Activated CD8-positive, alpha-beta T cell treated with anti-CD3 and anti-CD28 coated beads for 36 hours (primary cell): ENCODE data around the gene TTLL13. TPM values are rescaled to one million over a fixed set of nuclear protein-coding genes. Genes with fewer than 3 reads are reported as not detected.
"Not testable (repeated sequence)": the region's sequence is repeated elsewhere in the genome, so short reads cannot be mapped to it uniquely, and the experiment has no call there.

ENCODE experiments used
- ATAC-seq: fragments of 200-7000 bp; cut with Tn5 transposase; one replicate; pipeline ENCODE4 v1.10.0; 2021; ENCODE audit warnings: mild to moderate bottlenecking, moderate library complexity
- CTCF ChIA-PET: fragments of 350-600 bp; sonication (Branson Sonifier 250); formaldehyde crosslinking; loops from one replicate; lab custom pipeline; 2021; ENCODE audit warnings: antibody characterized with exemption; lab: Charles Lee
- POLR2A ChIA-PET: fragments of 350-600 bp; sonication (Branson Sonifier 250); formaldehyde crosslinking; loops from one replicate; lab custom pipeline; 2021; ENCODE audit warnings: antibody characterized with exemption; lab: Charles Lee
- DNase-seq: peaks from one replicate; pipeline ENCODE4 v3.0.0-alpha.2; 2020
- H3K27ac Mint-ChIP-seq: one replicate; pipeline ENCODE4 v1.8.0; 2021; ENCODE audit warnings: mild to moderate bottlenecking, mixed read lengths
- H3K27me3 Mint-ChIP-seq: one replicate; pipeline ENCODE4 v1.8.0; 2021; ENCODE audit warnings: mixed read lengths
- H3K36me3 Mint-ChIP-seq: one replicate; pipeline ENCODE4 v1.8.0; 2021; ENCODE audit warnings: low read depth, mixed read lengths
- H3K4me1 Mint-ChIP-seq: one replicate; pipeline ENCODE4 v1.8.0; 2021; ENCODE audit warnings: low read depth, mixed read lengths
- H3K4me3 Mint-ChIP-seq: one replicate; pipeline ENCODE4 v1.8.0; 2021; ENCODE audit warnings: mild to moderate bottlenecking, moderate library complexity, mixed read lengths
- H3K9me3 Mint-ChIP-seq: one replicate; pipeline ENCODE4 v1.8.0; 2021; ENCODE audit warnings: mixed read lengths
- intact Hi-C: fragments of 100-400 bp; cut with micrococcal nuclease; formaldehyde crosslinking; loops from one replicate; pipeline ENCODE4 v1.10.0; 2022
- total RNA-seq, 2 experiments: library from RNA; stranded (reverse); gene quantifications; one replicate each; pipeline ENCODE4 v1.2.3, GENCODE V29; 2021
- TF ChIP-seq, protein P1 (sequence below): fragments of 200-600 bp; IDR thresholded peaks from one replicate; pipeline ENCODE4 v1.8.0; 2022; ENCODE audit warnings: antibody characterized with exemption, mild to moderate bottlenecking

Gene TTLL13
- total RNA-seq, 2 experiments from 2014 or later, result 0.20 to 1.1 TPM

DNA sequence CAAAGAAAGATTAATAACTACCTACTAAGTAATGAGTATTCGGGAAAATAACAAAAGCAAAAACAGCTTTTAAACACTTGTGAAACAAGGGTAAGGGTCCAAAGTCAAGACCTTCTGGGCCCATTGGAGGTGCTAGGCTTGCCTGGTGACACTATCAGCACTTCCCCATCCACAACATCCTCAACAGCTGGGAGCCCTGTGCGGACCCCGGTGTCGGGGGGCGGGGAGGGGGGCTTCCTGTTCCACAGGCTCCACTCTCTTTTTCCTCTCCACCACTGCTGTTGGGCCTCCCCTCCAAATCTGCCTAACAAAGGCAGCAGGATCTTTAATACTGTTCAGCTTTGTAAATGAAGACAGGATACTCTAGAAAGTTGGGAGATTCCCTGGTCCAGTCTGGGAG lies 37.7 kb downstream of the TTLL13 start:
- DNase-seq (no peak), ATAC-seq (no peak)
- H3K4me3 Mint-ChIP-seq, result no peak overlapping the region
- no peak overlapping the region for H3K27ac Mint-ChIP-seq
- CTCF ChIA-PET, result interaction anchor here (1.1 to 3.5 kb wide), 6 partner anchors 11 to 162 kb away, joined by 3 to 16 read pairs (median 4); partner anchors contain the start of gene TTLL13
- no peaks in the 10 kb centered on the region for H3K4me1 Mint-ChIP-seq
- no peaks in the 10 kb centered on the region for H3K9me3 Mint-ChIP-seq
- POLR2A ChIA-PET, result interaction anchor here (0.6 to 1.2 kb wide), 2 partner anchors 18 to 53 kb away, joined by 3 read pairs; partner anchors contain the start of genes CIB1 and GDPGP1
- intact Hi-C loops, result no loop called here
- H3K36me3 Mint-ChIP-seq, result no peaks in the 10 kb centered on the region
- TF ChIP-seq, protein P1, sequence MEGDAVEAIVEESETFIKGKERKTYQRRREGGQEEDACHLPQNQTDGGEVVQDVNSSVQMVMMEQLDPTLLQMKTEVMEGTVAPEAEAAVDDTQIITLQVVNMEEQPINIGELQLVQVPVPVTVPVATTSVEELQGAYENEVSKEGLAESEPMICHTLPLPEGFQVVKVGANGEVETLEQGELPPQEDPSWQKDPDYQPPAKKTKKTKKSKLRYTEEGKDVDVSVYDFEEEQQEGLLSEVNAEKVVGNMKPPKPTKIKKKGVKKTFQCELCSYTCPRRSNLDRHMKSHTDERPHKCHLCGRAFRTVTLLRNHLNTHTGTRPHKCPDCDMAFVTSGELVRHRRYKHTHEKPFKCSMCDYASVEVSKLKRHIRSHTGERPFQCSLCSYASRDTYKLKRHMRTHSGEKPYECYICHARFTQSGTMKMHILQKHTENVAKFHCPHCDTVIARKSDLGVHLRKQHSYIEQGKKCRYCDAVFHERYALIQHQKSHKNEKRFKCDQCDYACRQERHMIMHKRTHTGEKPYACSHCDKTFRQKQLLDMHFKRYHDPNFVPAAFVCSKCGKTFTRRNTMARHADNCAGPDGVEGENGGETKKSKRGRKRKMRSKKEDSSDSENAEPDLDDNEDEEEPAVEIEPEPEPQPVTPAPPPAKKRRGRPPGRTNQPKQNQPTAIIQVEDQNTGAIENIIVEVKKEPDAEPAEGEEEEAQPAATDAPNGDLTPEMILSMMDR, result no peak
- H3K27me3 Mint-ChIP-seq, result no peaks in the 10 kb centered on the region

DNA sequence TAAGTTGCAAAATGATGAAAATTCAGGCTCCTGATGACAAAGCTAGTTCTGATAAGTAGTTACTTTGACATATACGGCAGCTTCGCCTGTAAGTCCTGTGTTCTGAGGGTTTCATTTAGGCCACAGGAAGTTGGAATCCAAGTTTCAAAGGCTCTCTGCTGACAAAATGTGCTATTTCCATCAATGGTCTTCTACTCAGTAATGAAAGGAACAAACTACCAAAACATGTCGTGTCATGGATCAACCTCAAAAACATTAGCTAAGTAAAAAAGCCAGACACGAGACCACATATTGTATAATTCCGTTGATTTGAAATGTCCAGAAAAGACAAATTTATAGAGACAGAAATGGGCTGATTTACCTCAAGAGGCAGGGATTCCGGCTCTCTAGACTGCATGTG lies 38.6 kb downstream of the TTLL13 start:
- POLR2A ChIA-PET, result interaction anchor here (1.2 kb wide), 1 partner anchor 54 kb away, joined by 3 read pairs; the partner anchor contains the start of genes CIB1 and GDPGP1
- H3K4me1 Mint-ChIP-seq, result no peaks in the 10 kb centered on the region
- CTCF ChIA-PET, result interaction anchor here (1.4 to 3.5 kb wide), 3 partner anchors 13 to 39 kb away, joined by 3 to 16 read pairs (median 4); partner anchors contain the start of gene TTLL13
- no peak overlapping the region for H3K27ac Mint-ChIP-seq
- no peaks in the 10 kb centered on the region for H3K9me3 Mint-ChIP-seq
- H3K4me3 Mint-ChIP-seq, result no peak overlapping the region
- intact Hi-C loops, result no loop called here
- TF ChIP-seq, protein P1, result no peak
- no peaks in the 10 kb centered on the region for H3K27me3 Mint-ChIP-seq
- no peaks in the 10 kb centered on the region for H3K36me3 Mint-ChIP-seq
- DNase-seq, result no peak
- ATAC-seq, result no peak

DNA sequence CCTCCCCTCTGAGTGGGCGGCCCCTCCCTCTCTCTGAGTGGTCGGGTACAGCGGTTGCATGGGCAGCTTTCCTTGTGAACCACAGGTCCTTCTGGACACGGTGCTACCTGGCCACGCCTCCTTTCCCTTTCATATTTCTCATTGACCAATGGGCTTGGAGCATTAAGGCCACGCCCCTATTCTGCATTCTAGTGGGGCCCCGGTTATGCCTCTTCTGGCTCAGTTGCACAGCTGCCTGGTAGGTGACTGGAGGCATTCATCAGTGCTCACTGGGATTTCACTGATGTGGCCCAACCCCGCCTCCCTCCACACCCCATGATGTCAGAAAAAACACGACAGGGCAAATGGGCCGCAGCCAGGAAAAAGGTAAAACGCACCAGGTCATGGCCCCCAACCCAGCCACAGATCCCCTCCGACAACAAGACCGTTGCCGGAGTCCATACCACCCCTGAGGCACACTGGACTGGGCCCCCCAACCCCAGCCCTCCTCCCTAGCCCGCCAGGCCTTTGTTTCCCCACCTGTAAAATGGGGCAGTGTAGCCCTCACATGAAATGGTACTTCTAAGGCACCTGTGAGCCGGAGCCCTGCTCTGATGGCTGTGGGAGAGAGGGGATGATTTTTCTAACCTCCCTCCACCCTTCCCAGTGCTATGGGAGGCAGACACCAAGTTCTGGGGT lies 42.5 kb downstream of the TTLL13 start:
- intact Hi-C loops, result no loop called here
- ATAC-seq, result no peak
- ChIA-PET CTCF (interaction anchor here (0.7 to 4.0 kb wide), 3 partner anchors 12 to 134 kb away, joined by 3 to 79 read pairs (median 4); no protein-coding TSS in a partner anchor), POLR2A (no interaction called here)
- Mint-ChIP-seq H3K27ac (no peak overlapping the region), H3K4me3 (no peak overlapping the region), H3K36me3 (no peaks in the 10 kb centered on the region), H3K9me3 (no peaks in the 10 kb centered on the region), H3K4me1 (peaks cover 3% of the 10 kb centered on the region), H3K27me3 (peaks cover 4% of the 10 kb centered on the region)
- peak; percentile 52 for DNase-seq
- TF ChIP-seq, protein P1, result no peak

DNA sequence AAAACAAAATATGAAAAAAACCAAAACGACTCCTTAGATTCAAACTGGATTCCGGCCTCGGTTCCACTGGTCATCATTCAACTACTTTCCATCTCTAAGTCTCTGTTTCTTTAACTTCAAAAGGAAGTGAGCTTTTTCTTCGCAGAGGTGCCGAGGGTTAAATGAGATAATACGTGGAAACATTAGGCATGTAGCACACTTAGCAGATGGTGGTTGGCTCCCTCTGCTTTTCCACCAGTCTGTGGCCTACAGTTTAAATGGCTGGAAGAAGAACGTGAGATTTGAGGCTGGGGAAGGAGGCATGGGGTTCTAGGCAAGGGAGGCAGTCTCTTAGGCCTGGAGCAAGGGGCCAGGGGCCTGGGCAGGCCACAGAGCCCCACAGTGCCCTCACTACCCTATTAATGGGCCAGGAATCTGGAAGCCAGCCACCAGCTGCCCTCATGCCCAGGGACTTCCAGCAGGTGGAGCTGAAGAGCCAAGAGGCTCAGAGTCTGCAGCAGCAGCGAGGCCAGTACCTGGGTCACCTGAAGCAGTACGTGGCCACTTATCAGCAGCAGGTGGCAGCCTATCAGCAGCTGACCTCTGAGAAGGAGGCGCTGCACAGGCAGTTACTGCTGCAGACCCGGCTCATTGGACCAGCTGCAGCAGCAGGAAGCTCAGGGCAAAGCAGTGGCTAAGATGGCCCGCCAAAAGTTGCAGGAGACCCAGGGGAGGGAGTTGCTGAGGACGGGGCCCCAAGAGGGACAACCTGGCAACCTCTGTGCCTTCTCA lies 43.9 kb downstream of the TTLL13 start:
- CTCF ChIA-PET, result interaction anchor here (0.7 to 4.0 kb wide), 39 partner anchors 8 to 639 kb away, joined by 3 to 79 read pairs (median 4); partner anchors contain the start of genes HDDC3, IQGAP1 and ZNF774
- peak; percentile 77 for ATAC-seq
- H3K36me3 Mint-ChIP-seq, H3K27me3 Mint-ChIP-seq, H3K4me1 Mint-ChIP-seq, H3K4me3 Mint-ChIP-seq, H3K9me3 Mint-ChIP-seq, intact Hi-C loops, POLR2A ChIA-PET: not testable (repeated sequence)
- DNase-seq, result peak; percentile 87
- TF ChIP-seq, protein P1, result peak; percentile 84
- peak overlapping the region; percentile 0 for H3K27ac Mint-ChIP-seq
